HepG2 (cell line): ENCODE results near the gene CDR2L. TPM values are rescaled to one million over a fixed set of nuclear protein-coding genes. Genes with fewer than 3 reads are reported as not detected.

Source experiments
- BCL6 ChIP-seq: IDR thresholded peaks from 2 replicates; pipeline ENCODE4 v1.6.1; 2016; ENCODE audit warnings: missing genetic modification reagents, missing compliant biosample characterization
- CBFB ChIP-seq: sonication (generic); formaldehyde crosslinking; IDR thresholded peaks from 2 replicates; pipeline ENCODE4 v1.4.0; 2020; ENCODE audit warnings: missing genetic modification reagents
- CCDC6 ChIP-seq: sonication (generic); formaldehyde crosslinking; IDR thresholded peaks from 2 replicates; pipeline ENCODE4 v1.8.1; 2022; ENCODE audit warnings: mild to moderate bottlenecking, missing genetic modification reagents, moderate library complexity
- DMAP1 ChIP-seq: IDR thresholded peaks from 2 replicates; pipeline ENCODE4 v1.6.1; 2016
- ELF3 ChIP-seq: IDR thresholded peaks from 2 replicates; pipeline ENCODE4 v1.6.1; 2016; ENCODE audit warnings: missing genetic modification reagents, missing compliant biosample characterization
- JARID2 ChIP-seq: sonication (generic); formaldehyde crosslinking; IDR thresholded peaks from 2 replicates; pipeline ENCODE4 v1.8.1; 2023; ENCODE audit warnings: missing genetic modification reagents, inconsistent platforms; ENCODE audit not compliant: insufficient replicate concordance
- MZF1 ChIP-seq: sonication (generic); formaldehyde crosslinking; IDR thresholded peaks from 2 replicates; pipeline ENCODE4 v1.8.1; 2023; ENCODE audit warnings: mild to moderate bottlenecking, missing genetic modification reagents, borderline replicate concordance
- STAT5B ChIP-seq: sonication (generic); formaldehyde crosslinking; IDR thresholded peaks from 2 replicates; pipeline ENCODE4 v1.4.0; 2020; ENCODE audit warnings: missing genetic modification reagents
- YEATS4 ChIP-seq: sonication (generic); formaldehyde crosslinking; IDR thresholded peaks from 2 replicates; pipeline ENCODE4 v1.4.0; 2020; ENCODE audit warnings: missing genetic modification reagents, borderline replicate concordance
- ZFP37 ChIP-seq: sonication (generic); formaldehyde crosslinking; IDR thresholded peaks from 2 replicates; pipeline ENCODE4 v1.4.0; 2020; ENCODE audit warnings: missing genetic modification reagents, borderline replicate concordance
- ZNF17 ChIP-seq: sonication (generic); formaldehyde crosslinking; IDR thresholded peaks from 2 replicates; pipeline ENCODE4 v1.5.0; 2020; ENCODE audit warnings: mild to moderate bottlenecking, missing genetic modification reagents
- ZNF260 ChIP-seq: sonication (generic); formaldehyde crosslinking; IDR thresholded peaks from 2 replicates; pipeline ENCODE4 v1.4.0; 2020; ENCODE audit warnings: missing genetic modification reagents, low read depth, mild to moderate bottlenecking, borderline replicate concordance
- ZNF577 ChIP-seq: sonication (generic); formaldehyde crosslinking; IDR thresholded peaks from 2 replicates; pipeline ENCODE4 v1.4.0; 2020; ENCODE audit warnings: mild to moderate bottlenecking, low read depth, missing genetic modification reagents, borderline replicate concordance
- ZNF850 ChIP-seq: sonication (generic); formaldehyde crosslinking; conservative IDR thresholded peaks from 2 replicates; pipeline ENCODE4 v1.9.0; 2021; ENCODE audit warnings: mild to moderate bottlenecking, missing genetic modification reagents
- ZSCAN9 ChIP-seq: IDR thresholded peaks from 2 replicates; pipeline ENCODE4 v1.6.1; 2016; ENCODE audit warnings: borderline replicate concordance
- polyA plus RNA-seq, 8 experiments: library from polyadenylated mRNA; depleted of rRNA in 3 of 8; stranded (reverse) in 7 of 8; unstranded in 1 of 8; fragments of >200 nt; fragmentation: Illumina TruSeq in 4 of 8; extraction: Trizol in 4 of 8; gene quantifications; 2 replicates each; pipeline versions ENCODE4 v1.2.1 to v1.2.3, GENCODE V29; 2011 to 2016; ENCODE audit warnings: low read depth in 4 of 8, missing spikeins in 1 of 8, mixed read lengths in 1 of 8; ENCODE audit not compliant: insufficient read depth in 1 of 8
- total RNA-seq, 5 experiments: library from RNA; depleted of rRNA; stranded (reverse); fragments of >200 nt; fragmentation: Illumina TruSeq; extraction: Trizol; gene quantifications; 2 replicates each; pipeline ENCODE4 v1.2.3, GENCODE V29; 2016; ENCODE audit warnings: low read depth in 1 of 5
- TF ChIP-seq, protein P1 (sequence below): sonication (generic); formaldehyde crosslinking; IDR thresholded peaks from 2 replicates; pipeline ENCODE4 v1.5.1; 2020; ENCODE audit warnings: mild to moderate bottlenecking, moderate library complexity, missing genetic modification reagents
- TF ChIP-seq, protein P2 (sequence below): sonication (generic); formaldehyde crosslinking; IDR thresholded peaks from 2 replicates; pipeline ENCODE4 v1.5.1; 2020; ENCODE audit warnings: missing genetic modification reagents, mild to moderate bottlenecking, borderline replicate concordance
- TF ChIP-seq, protein P3 (sequence below), 2 experiments: sonication (generic) in 1 of 2; formaldehyde crosslinking in 1 of 2; IDR thresholded peaks; 2 replicates each; pipeline versions ENCODE4 v1.5.1 to v1.6.1; 2011 to 2020; ENCODE audit warnings: borderline replicate concordance in 1 of 2, low read depth in 1 of 2, low read length in 1 of 2, mild to moderate bottlenecking in 1 of 2, missing genetic modification reagents in 1 of 2, moderate library complexity in 1 of 2
- TF ChIP-seq, protein P4 (sequence below): sonication (generic); formaldehyde crosslinking; IDR thresholded peaks from 2 replicates; pipeline ENCODE4 v1.4.0; 2020; ENCODE audit warnings: missing genetic modification reagents
- TF ChIP-seq, protein P5 (sequence below): IDR thresholded peaks from 2 replicates; pipeline ENCODE4 v1.6.1; 2016; ENCODE audit warnings: low read depth, control low read depth

The CDR2L gene
- total and polyA plus RNA-seq, 2 of the 13 experiments (the other 11 are each of a cell fraction or from before 2014, with no cell fraction given), result 1.9 to 2.1 TPM

DNA sequence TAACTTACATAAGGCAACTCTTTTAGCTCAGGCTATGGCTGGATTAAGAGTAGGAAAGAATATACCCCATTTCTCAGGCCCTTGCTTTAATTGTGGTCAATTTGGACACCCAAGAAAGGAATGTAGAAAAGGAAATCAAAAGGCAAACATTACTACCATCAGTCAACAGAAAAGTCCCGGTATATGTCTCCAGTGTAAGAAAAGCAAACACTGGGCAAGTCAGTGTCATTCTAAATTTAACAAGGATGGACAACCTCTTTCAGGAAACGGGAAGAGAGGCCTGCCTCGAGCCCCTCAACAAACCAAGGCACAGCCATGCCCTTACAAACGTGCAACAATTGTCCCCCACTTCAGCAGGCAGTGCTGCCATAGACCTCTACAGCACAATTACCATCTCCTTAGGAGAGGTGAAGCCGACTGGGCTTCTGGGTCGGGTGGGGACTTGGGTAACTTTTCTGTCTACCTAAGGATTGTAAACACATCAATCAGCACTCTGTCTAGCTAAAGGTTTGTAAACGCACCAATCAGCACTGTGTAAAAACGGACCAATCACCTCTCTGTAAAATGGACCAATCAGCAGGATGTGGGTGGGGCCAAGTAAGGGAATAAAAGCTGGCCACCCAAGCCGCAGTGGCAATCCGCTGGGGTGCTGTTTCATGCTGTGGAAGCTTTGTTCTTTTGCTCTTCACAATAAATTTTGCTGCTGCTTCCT lies 37.4 kb downstream of the CDR2L start (continued):
- TF ChIP-seq, protein P1, sequence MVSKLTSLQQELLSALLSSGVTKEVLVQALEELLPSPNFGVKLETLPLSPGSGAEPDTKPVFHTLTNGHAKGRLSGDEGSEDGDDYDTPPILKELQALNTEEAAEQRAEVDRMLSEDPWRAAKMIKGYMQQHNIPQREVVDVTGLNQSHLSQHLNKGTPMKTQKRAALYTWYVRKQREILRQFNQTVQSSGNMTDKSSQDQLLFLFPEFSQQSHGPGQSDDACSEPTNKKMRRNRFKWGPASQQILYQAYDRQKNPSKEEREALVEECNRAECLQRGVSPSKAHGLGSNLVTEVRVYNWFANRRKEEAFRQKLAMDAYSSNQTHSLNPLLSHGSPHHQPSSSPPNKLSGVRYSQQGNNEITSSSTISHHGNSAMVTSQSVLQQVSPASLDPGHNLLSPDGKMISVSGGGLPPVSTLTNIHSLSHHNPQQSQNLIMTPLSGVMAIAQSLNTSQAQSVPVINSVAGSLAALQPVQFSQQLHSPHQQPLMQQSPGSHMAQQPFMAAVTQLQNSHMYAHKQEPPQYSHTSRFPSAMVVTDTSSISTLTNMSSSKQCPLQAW (CRISPR knock-in tag), result no peak
- TF ChIP-seq DMAP1 (no peak; the same call in 1 of the 2 replicates), ZNF577 (CRISPR knock-in tag) (no peak), ZNF850 (CRISPR knock-in tag) (no peak), CCDC6 (no peak), MZF1 (CRISPR knock-in tag) (no peak), ZNF17 (no peak), STAT5B (CRISPR knock-in tag) (no peak), ZFP37 (CRISPR knock-in tag) (no peak), YEATS4 (no peak), BCL6 (CRISPR knock-in tag) (0 out of 2 replicates have a peak, but pooled peaks have one; percentile 9), ELF3 (CRISPR knock-in tag) (peak; percentile 55; the same call in 1 of the 2 replicates), ZSCAN9 (CRISPR knock-in tag) (peak; percentile 65; the same call in 1 of the 2 replicates), CBFB (CRISPR knock-in tag) (no peak), ZNF260 (CRISPR knock-in tag) (no peak), JARID2 (CRISPR knock-in tag) (no peak)
- TF ChIP-seq, protein P2, sequence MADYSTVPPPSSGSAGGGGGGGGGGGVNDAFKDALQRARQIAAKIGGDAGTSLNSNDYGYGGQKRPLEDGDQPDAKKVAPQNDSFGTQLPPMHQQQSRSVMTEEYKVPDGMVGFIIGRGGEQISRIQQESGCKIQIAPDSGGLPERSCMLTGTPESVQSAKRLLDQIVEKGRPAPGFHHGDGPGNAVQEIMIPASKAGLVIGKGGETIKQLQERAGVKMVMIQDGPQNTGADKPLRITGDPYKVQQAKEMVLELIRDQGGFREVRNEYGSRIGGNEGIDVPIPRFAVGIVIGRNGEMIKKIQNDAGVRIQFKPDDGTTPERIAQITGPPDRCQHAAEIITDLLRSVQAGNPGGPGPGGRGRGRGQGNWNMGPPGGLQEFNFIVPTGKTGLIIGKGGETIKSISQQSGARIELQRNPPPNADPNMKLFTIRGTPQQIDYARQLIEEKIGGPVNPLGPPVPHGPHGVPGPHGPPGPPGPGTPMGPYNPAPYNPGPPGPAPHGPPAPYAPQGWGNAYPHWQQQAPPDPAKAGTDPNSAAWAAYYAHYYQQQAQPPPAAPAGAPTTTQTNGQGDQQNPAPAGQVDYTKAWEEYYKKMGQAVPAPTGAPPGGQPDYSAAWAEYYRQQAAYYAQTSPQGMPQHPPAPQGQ (CRISPR knock-in tag), result no peak
- TF ChIP-seq, protein P3, sequence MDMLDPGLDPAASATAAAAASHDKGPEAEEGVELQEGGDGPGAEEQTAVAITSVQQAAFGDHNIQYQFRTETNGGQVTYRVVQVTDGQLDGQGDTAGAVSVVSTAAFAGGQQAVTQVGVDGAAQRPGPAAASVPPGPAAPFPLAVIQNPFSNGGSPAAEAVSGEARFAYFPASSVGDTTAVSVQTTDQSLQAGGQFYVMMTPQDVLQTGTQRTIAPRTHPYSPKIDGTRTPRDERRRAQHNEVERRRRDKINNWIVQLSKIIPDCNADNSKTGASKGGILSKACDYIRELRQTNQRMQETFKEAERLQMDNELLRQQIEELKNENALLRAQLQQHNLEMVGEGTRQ (IDR thresholded peaks at IDR 0.05; ENCODE audit: low read depth, low read length), result no peak
- TF ChIP-seq, protein P3 (CRISPR knock-in tag; IDR thresholded peaks at IDR 0.05; ENCODE audit: borderline replicate concordance), result no peak
- TF ChIP-seq, protein P4, sequence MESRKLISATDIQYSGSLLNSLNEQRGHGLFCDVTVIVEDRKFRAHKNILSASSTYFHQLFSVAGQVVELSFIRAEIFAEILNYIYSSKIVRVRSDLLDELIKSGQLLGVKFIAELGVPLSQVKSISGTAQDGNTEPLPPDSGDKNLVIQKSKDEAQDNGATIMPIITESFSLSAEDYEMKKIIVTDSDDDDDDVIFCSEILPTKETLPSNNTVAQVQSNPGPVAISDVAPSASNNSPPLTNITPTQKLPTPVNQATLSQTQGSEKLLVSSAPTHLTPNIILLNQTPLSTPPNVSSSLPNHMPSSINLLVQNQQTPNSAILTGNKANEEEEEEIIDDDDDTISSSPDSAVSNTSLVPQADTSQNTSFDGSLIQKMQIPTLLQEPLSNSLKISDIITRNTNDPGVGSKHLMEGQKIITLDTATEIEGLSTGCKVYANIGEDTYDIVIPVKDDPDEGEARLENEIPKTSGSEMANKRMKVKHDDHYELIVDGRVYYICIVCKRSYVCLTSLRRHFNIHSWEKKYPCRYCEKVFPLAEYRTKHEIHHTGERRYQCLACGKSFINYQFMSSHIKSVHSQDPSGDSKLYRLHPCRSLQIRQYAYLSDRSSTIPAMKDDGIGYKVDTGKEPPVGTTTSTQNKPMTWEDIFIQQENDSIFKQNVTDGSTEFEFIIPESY (CRISPR knock-in tag), result peak; percentile 89
- TF ChIP-seq, protein P5, sequence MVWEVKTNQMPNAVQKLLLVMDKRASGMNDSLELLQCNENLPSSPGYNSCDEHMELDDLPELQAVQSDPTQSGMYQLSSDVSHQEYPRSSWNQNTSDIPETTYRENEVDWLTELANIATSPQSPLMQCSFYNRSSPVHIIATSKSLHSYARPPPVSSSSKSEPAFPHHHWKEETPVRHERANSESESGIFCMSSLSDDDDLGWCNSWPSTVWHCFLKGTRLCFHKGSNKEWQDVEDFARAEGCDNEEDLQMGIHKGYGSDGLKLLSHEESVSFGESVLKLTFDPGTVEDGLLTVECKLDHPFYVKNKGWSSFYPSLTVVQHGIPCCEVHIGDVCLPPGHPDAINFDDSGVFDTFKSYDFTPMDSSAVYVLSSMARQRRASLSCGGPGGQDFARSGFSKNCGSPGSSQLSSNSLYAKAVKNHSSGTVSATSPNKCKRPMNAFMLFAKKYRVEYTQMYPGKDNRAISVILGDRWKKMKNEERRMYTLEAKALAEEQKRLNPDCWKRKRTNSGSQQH (CRISPR knock-in tag), result no peak
